Fibroblast of lung (primary cell): Measurements from ENCODE around the gene SDR42E1. TPM values are rescaled to one million over a fixed set of nuclear protein-coding genes. Genes with fewer than 3 reads are reported as not detected.
"Not testable (repeated sequence)": the region's sequence is repeated elsewhere in the genome, so short reads cannot be mapped to it uniquely, and the experiment has no call there.

Experiments
- DNase-seq, 2 donors: peaks; one replicate each; pipeline versions ENCODE4 v3.0.0 to v3.0.0-alpha.2; 2010; ENCODE audit warnings: low read depth in 2 of 2
- H2AFZ ChIP-seq: 2 replicates; pipeline ENCODE4 v1.5.1; 2012; ENCODE audit warnings: low read length, control low read depth, inconsistent platforms
- H3K27ac ChIP-seq: 2 replicates; pipeline ENCODE4 v1.5.1; 2011; ENCODE audit warnings: low read length, control low read depth; ENCODE audit not compliant: insufficient read depth
- H3K27me3 ChIP-seq: 2 replicates; pipeline ENCODE4 v1.5.1; 2011; ENCODE audit warnings: mild to moderate bottlenecking, low read length; ENCODE audit not compliant: control insufficient read depth, insufficient read depth
- H3K36me3 ChIP-seq: 2 replicates; pipeline ENCODE4 v1.5.1; 2011; ENCODE audit warnings: low read length; ENCODE audit not compliant: control insufficient read depth, insufficient read depth
- H3K4me1 ChIP-seq: 2 replicates; pipeline ENCODE4 v1.5.1; 2011; ENCODE audit warnings: low read length; ENCODE audit not compliant: control insufficient read depth, insufficient read depth; ENCODE audit errors: extremely low read depth
- H3K4me2 ChIP-seq: 2 replicates; pipeline ENCODE4 v1.5.1; 2011; ENCODE audit warnings: low read length, control low read depth; ENCODE audit not compliant: insufficient read depth; ENCODE audit errors: extremely low read depth
- H3K4me3 ChIP-seq, 4 experiments: fragments of 200-600 bp in 1 of 4; sonication (generic) in 1 of 4; replicated peaks in 1 of 4; 2 replicates each; pipeline ENCODE4 v1.5.1; 2011 to 2016; ENCODE audit warnings: low read length in 4 of 4, low read depth in 3 of 4, mild to moderate bottlenecking in 3 of 4, control low read depth in 2 of 4, inconsistent platforms in 1 of 4, mixed read lengths in 1 of 4; ENCODE audit not compliant: insufficient read depth in 1 of 4; ENCODE audit errors: control extremely low read depth in 1 of 4
- H3K79me2 ChIP-seq: 2 replicates; pipeline ENCODE4 v1.5.1; 2012; ENCODE audit warnings: mild to moderate bottlenecking, low read length, inconsistent platforms; ENCODE audit not compliant: control insufficient read depth, insufficient read depth
- H3K9ac ChIP-seq: 2 replicates; pipeline ENCODE4 v1.5.1; 2011; ENCODE audit warnings: mild to moderate bottlenecking, low read length, control low read depth; ENCODE audit not compliant: insufficient read depth
- H3K9me3 ChIP-seq: 2 replicates; pipeline ENCODE4 v1.5.1; 2012; ENCODE audit warnings: low read depth, low read length; ENCODE audit not compliant: control insufficient read depth, insufficient read depth
- H4K20me1 ChIP-seq: 2 replicates; pipeline ENCODE4 v1.5.1; 2011; ENCODE audit warnings: low read length; ENCODE audit not compliant: control insufficient read depth, insufficient read depth; ENCODE audit errors: extremely low read depth
- CTCF ChIP-seq, 2 donors: IDR thresholded peaks in 1 of 2; conservative IDR thresholded peaks in 1 of 2; 1 replicate in 1 of 2; 2 replicates in 1 of 2; pipeline ENCODE4 v1.5.1; 2011 to 2012; ENCODE audit warnings: low read length in 2 of 2, control low read depth in 1 of 2, inconsistent platforms in 1 of 2, low read depth in 1 of 2, mild to moderate bottlenecking in 1 of 2
- EZH2 ChIP-seq: IDR thresholded peaks from 2 replicates; pipeline ENCODE4 v1.5.1; 2012; ENCODE audit warnings: low read length, control low read depth, mild to moderate bottlenecking; ENCODE audit errors: missing control alignments
- polyA plus RNA-seq, 2 donors: library from polyadenylated mRNA; depleted of rRNA in 1 of 2; stranded (reverse) in 1 of 2; unstranded in 1 of 2; fragments of >200 nt; gene quantifications; 2 replicates each; pipeline ENCODE4 v1.2.1, GENCODE V29; 2011 to 2012; ENCODE audit warnings: missing spikeins in 1 of 2
- total RNA-seq: library from RNA; depleted of rRNA; stranded (reverse); fragments of >200 nt; gene quantifications from 2 replicates; pipeline ENCODE4 v1.2.1, GENCODE V29; 2014

Gene SDR42E1
- total and polyA plus RNA-seq, 2 donors (not counting 1 experiment from before 2014, with no cell fraction given): 1.0 to 1.8 TPM

GRCh38 chr16:82013139-82013538, 1.9 kb upstream of the SDR42E1 start:
- H3K9ac ChIP-seq: no peak overlapping the region

GRCh38 chr16:82010649-82011048, 621 bp downstream of the SDR42E1 start:
- TF ChIP-seq EZH2 (no peak), CTCF (conservative IDR thresholded peaks at IDR 0.05 in 1 of 2, IDR thresholded peaks at IDR 0.05 in 1 of 2; ENCODE audit: low read depth in 1 of 2, low read length in 2 of 2) (no peak)
- H3K79me2 ChIP-seq: no peaks in the 10 kb centered on the region
- peak overlapping the region in 1 of 4 experiments; percentile 50 for H3K4me3 ChIP-seq
- DNase-seq: no peak
- no peak overlapping the region for H3K9ac ChIP-seq
- no peak overlapping the region for H3K27ac ChIP-seq
- no peaks in the 10 kb centered on the region for H4K20me1 ChIP-seq
- H3K27me3 ChIP-seq: no peaks in the 10 kb centered on the region
- H3K4me2 ChIP-seq: no peak overlapping the region
- no peaks in the 10 kb centered on the region for H3K36me3 ChIP-seq
- H2AFZ ChIP-seq: no peak overlapping the region
- no peaks in the 10 kb centered on the region for H3K9me3 ChIP-seq
- no peaks in the 10 kb centered on the region for H3K4me1 ChIP-seq

More at GRCh38 chr16:82013139-82013538, 1.9 kb upstream of the SDR42E1 start:
- H3K4me1 ChIP-seq: no peaks in the 10 kb centered on the region
- no peaks in the 10 kb centered on the region for H3K9me3 ChIP-seq
- DNase-seq: no peak
- no peak overlapping the region for H3K27ac ChIP-seq
- no peak overlapping the region for H3K4me3 ChIP-seq
- H3K36me3 ChIP-seq: no peaks in the 10 kb centered on the region
- H3K4me2 ChIP-seq: no peak overlapping the region
- H3K79me2 ChIP-seq: no peaks in the 10 kb centered on the region
- H3K27me3 ChIP-seq: no peaks in the 10 kb centered on the region
- no peak overlapping the region for H2AFZ ChIP-seq
- no peak for TF ChIP-seq CTCF (conservative IDR thresholded peaks at IDR 0.05 in 1 of 2, IDR thresholded peaks at IDR 0.05 in 1 of 2; ENCODE audit: low read depth in 1 of 2, low read length in 2 of 2)
- TF ChIP-seq EZH2: no peak
- no peaks in the 10 kb centered on the region for H4K20me1 ChIP-seq

- H4K20me1 ChIP-seq, H2AFZ ChIP-seq, DNase-seq, H3K27me3 ChIP-seq, H3K4me2 ChIP-seq, H3K4me3 ChIP-seq, H3K79me2 ChIP-seq, H3K36me3 ChIP-seq, H3K4me1 ChIP-seq, H3K9me3 ChIP-seq, H3K27ac ChIP-seq, H3K9ac ChIP-seq: not testable (repeated sequence)
These were observed 1.5 kb downstream of the SDR42E1 start for GRCh38 chr16:82009789-82010188.
